ENCODE results near the gene KCNS3.

- TF ChIP-seq, protein P1, sequence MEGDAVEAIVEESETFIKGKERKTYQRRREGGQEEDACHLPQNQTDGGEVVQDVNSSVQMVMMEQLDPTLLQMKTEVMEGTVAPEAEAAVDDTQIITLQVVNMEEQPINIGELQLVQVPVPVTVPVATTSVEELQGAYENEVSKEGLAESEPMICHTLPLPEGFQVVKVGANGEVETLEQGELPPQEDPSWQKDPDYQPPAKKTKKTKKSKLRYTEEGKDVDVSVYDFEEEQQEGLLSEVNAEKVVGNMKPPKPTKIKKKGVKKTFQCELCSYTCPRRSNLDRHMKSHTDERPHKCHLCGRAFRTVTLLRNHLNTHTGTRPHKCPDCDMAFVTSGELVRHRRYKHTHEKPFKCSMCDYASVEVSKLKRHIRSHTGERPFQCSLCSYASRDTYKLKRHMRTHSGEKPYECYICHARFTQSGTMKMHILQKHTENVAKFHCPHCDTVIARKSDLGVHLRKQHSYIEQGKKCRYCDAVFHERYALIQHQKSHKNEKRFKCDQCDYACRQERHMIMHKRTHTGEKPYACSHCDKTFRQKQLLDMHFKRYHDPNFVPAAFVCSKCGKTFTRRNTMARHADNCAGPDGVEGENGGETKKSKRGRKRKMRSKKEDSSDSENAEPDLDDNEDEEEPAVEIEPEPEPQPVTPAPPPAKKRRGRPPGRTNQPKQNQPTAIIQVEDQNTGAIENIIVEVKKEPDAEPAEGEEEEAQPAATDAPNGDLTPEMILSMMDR (IDR thresholded peaks at IDR 0.05) = peak; percentile 5 to 35 (median 23)
- peak; percentile 43 for TF ChIP-seq POLR2A (IDR thresholded peaks at IDR 0.05)
- TF ChIP-seq EP300 (IDR thresholded peaks at IDR 0.05; ENCODE audit: low read depth) = no peak
- peak; percentile 68 to 81 (median 74) for TF ChIP-seq POLR2AphosphoS5 (IDR thresholded peaks at IDR 0.05)
These were observed 858 bp downstream of the KCNS3 start for GRCh38 chr2:17879137-17879912.

All from transverse colon (tissue), 4 donors.